ENCODE data around the gene ZNF484.

DNA sequence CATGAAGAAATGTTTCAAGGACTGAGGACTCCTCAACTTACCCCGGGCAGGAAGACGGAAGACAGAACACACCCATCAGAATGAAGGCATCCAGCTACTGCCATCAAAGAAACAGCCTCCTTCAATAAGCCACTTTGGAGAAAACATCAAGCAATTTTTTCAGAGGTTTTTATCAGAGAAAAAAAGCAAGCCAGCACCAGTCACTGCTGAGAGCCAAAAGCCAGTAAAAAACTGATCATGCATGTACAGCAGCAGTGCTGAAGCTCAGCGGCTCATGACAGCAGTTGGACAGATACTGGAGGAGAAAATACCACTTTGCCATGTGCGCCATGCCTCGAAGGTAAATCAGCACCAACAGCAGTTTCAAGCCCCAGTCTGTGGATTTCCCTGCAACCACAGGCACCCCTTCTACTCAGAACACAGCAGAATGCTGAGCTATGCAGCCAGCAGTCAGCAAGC, 10.1 kb upstream of the ZNF484 start:
- TF ChIP-seq, protein P1, sequence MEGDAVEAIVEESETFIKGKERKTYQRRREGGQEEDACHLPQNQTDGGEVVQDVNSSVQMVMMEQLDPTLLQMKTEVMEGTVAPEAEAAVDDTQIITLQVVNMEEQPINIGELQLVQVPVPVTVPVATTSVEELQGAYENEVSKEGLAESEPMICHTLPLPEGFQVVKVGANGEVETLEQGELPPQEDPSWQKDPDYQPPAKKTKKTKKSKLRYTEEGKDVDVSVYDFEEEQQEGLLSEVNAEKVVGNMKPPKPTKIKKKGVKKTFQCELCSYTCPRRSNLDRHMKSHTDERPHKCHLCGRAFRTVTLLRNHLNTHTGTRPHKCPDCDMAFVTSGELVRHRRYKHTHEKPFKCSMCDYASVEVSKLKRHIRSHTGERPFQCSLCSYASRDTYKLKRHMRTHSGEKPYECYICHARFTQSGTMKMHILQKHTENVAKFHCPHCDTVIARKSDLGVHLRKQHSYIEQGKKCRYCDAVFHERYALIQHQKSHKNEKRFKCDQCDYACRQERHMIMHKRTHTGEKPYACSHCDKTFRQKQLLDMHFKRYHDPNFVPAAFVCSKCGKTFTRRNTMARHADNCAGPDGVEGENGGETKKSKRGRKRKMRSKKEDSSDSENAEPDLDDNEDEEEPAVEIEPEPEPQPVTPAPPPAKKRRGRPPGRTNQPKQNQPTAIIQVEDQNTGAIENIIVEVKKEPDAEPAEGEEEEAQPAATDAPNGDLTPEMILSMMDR (IDR thresholded peaks at IDR 0.05; ENCODE audit: insufficient read depth, low read length) = no peak
- TF ChIP-seq, protein P2, sequence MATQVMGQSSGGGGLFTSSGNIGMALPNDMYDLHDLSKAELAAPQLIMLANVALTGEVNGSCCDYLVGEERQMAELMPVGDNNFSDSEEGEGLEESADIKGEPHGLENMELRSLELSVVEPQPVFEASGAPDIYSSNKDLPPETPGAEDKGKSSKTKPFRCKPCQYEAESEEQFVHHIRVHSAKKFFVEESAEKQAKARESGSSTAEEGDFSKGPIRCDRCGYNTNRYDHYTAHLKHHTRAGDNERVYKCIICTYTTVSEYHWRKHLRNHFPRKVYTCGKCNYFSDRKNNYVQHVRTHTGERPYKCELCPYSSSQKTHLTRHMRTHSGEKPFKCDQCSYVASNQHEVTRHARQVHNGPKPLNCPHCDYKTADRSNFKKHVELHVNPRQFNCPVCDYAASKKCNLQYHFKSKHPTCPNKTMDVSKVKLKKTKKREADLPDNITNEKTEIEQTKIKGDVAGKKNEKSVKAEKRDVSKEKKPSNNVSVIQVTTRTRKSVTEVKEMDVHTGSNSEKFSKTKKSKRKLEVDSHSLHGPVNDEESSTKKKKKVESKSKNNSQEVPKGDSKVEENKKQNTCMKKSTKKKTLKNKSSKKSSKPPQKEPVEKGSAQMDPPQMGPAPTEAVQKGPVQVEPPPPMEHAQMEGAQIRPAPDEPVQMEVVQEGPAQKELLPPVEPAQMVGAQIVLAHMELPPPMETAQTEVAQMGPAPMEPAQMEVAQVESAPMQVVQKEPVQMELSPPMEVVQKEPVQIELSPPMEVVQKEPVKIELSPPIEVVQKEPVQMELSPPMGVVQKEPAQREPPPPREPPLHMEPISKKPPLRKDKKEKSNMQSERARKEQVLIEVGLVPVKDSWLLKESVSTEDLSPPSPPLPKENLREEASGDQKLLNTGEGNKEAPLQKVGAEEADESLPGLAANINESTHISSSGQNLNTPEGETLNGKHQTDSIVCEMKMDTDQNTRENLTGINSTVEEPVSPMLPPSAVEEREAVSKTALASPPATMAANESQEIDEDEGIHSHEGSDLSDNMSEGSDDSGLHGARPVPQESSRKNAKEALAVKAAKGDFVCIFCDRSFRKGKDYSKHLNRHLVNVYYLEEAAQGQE (IDR thresholded peaks at IDR 0.05; ENCODE audit: insufficient replicate concordance, low read depth) = no peak
- TF ChIP-seq POLR2AphosphoS5 (IDR thresholded peaks at IDR 0.05; ENCODE audit: low read depth) = no peak
- TF ChIP-seq GABPA (IDR thresholded peaks at IDR 0.05; ENCODE audit: low read depth) = no peak
- TF ChIP-seq SPI1 (IDR thresholded peaks at IDR 0.05; ENCODE audit: borderline replicate concordance, low read depth) = no peak

All from HL-60 (cell line).